Measurements from ENCODE around the gene CACNA1B.
"Not testable (repeated sequence)": the region's sequence is repeated elsewhere in the genome, so short reads cannot be mapped to it uniquely, and the experiment has no call there.

The CACNA1B gene

GRCh38 chr9:138095813-138096518, 218.4 kb downstream of the CACNA1B start:
- DNase-seq (ENCODE audit: low read depth in 3 of 3, low spot score in 1 of 3): no peak

DNA sequence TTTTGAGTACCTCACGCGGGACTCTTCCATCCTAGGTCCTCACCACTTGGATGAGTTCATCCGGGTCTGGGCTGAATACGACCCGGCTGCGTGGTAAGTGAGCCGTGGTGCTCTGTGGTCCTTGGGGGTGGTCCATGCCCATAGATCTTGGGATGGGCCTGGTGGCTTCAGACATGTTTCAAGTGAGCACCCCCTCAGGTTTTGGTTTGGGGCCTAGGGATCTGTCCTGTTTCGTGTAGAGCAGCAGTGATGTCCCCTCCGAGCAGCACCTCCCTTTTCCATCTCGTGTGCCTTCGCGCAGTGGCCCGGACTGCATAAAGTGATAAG, 218.9 kb downstream of the CACNA1B start:
- DNase-seq (ENCODE audit: low read depth in 3 of 3, low spot score in 1 of 3): no peak

DNA sequence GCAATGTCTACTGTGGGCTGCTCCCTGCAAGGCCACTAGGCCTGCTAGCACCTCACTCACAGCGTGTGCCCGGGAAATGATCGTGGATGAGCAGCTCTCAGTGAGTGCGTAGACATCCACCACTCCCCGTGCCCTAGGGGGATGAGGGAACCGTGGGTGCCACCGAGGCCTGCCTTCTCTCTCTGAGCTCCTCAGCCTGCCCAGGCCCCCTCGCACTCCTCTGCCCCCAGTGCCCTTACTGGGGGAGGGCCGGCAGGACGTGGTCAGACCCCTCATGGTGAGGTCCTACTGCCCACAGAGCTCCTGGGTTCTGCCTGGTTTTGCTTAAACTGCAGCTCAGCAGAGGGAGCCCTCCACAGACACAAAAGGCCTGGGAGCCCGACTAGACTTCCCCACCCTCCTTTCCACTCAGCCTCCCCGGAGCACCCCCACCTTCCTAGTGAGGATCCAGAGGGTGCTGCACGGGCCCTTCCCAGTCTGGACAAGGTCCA, 220.0 kb downstream of the CACNA1B start:
- DNase-seq (ENCODE audit: low read depth in 3 of 3, low spot score in 1 of 3): no peak

GRCh38 chr9:138098116-138098907, 220.7 kb downstream of the CACNA1B start:
- DNase-seq (ENCODE audit: low read depth in 3 of 3, low spot score in 1 of 3): no peak

DNA sequence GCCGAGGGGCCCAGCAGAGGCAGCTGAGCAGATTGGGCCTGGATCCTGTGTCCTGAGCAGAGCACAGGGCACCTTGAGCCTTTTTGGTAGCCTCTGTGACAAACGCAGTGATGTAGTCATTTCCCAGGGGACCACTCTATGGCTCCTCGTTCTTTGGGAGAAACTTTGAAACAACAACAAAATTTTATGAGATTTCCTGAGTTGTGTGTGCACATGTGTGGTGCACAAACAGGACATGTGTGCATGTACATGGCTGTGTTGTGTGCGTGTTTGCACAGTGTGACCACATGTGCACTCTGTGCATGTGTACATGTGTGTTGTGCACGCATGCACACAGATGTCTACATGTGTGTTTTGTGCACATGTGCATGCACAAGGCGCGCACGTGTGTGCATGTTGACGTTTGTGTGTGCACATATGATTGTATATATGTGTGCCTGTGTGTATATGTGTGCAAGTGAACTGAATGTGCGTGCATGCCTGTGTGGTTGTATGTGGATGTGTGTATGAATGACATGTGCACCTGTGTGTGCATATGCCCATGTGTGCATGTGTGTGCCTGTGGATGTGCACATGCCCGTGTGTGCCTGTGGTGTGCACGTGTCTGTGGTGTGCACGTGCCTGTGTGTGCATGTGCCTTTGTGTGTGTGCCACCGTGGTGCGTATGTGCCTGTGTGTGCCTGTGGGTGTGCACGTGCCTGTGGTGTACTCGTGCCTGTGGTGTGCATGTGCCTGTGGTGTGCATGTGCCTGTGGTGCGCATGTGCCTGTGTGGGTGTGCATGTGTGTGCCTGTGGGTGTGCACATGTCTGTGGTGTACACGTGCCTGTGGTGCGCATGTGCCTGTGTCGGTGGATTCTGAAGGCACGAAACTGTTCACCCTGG, 221.6 kb downstream of the CACNA1B start:
- no peak for DNase-seq (ENCODE audit: low read depth in 3 of 3, low spot score in 1 of 3)

DNA sequence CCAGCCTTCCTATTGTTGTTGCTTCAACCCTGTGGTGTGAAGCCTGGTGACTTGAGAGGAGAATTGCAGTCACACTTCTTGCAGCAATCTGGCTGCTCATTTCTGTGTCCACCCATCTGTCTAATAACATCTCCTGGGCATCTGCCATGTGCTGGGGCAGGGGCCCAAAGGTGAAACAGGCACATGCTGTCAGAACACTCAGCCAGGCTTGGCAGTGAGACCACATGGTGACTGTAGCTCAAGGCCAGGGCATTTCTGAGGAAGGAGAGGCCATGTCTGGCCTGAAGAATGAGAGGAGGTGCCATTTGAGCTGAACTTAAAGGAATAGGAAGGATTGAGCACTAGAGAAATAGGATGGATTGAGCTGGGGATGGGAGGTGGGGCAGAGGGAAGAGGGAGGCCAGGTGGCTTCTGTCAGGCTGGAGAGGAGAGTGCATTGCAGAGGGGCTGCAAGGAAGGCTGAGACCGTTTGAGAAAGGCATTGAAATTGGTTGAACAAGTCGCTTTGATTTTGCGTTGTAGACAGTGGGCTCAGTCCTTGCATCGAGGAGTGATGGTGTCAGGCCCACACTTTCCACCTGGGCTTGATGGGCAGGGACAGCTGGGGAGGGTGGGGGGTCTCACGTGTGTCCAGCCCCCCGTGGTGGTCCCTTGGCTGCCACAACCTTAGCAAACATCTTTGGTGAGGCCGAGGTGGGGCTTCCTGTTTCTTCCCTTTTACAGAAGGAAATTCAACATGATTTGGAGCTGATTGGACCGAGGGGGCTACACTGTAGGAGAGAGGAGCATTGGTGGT, 222.4 kb downstream of the CACNA1B start:
- no peak for DNase-seq (ENCODE audit: low read depth in 3 of 3, low spot score in 1 of 3)

DNA sequence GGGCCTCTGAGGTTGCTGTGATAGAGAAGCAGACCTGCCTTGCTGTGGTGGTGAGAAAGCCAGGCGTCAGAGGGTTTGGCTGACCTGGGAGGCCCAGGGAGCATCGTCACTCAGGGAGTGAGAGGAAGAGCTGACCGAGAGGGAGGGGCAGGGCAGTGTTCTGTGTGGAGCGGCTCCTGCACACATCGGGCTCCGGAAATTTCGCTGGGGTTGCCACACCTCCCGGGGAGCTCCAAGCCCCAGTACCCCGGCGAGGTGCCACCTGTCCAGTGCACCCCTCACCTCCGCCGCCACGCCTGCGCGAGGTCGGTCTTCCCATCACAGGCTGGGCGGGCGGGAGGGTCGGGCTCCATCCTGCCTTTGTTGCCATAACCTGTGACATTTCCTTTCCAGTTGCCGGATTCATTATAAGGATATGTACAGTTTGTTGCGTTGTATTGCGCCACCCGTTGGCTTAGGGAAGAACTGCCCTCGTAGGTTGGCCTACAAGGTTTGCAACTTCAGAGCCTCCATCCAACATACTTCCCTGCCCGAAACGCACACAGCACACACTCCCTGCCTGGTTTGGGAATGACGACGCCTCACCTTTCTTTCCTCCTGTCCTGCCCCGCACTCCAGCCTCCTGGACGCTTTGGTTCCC, 223.2 kb downstream of the CACNA1B start:
- DNase-seq (ENCODE audit: low read depth in 3 of 3, low spot score in 1 of 3): no peak

DNA sequence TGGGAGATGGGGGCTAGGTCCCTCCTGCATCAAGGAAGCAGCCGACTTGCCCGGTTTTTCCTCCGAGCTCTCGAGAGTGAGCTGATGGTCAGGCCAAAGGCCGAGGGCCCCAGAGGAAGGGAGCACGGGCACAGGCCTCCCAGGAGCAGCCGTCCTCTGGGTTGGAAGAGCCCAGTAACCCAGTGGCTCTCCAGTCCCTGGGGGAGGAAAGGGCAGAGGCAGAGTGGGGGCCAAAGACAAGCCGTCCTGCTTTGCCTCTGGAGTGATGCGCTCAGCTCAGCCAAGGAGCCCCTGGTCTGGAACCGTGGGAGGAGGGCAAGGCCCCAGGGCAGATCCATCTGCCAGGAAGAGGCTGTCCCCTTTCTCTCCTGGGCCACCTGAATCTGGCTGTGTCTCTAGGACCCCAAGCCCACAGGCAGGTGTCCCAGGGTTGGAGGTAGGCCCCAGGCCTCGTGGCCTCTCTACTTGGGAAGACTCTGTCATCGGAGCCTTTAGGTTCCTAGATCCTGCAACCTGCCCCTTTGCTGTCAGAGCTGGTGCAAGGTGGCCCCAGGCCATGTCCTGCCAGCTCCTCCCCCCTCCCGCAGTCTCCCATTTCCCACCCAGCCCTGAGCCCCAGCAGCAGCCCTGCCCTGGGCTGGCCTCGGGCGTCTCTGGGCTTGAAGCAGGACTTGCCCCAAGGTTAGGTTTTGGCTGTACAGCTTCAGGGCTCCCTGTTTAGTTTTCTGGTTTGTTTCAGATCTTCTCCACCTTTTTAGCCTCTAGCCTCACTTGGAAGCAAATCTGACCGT, 224.1 kb downstream of the CACNA1B start:
- DNase-seq (ENCODE audit: low read depth in 3 of 3, low spot score in 1 of 3): no peak

DNA sequence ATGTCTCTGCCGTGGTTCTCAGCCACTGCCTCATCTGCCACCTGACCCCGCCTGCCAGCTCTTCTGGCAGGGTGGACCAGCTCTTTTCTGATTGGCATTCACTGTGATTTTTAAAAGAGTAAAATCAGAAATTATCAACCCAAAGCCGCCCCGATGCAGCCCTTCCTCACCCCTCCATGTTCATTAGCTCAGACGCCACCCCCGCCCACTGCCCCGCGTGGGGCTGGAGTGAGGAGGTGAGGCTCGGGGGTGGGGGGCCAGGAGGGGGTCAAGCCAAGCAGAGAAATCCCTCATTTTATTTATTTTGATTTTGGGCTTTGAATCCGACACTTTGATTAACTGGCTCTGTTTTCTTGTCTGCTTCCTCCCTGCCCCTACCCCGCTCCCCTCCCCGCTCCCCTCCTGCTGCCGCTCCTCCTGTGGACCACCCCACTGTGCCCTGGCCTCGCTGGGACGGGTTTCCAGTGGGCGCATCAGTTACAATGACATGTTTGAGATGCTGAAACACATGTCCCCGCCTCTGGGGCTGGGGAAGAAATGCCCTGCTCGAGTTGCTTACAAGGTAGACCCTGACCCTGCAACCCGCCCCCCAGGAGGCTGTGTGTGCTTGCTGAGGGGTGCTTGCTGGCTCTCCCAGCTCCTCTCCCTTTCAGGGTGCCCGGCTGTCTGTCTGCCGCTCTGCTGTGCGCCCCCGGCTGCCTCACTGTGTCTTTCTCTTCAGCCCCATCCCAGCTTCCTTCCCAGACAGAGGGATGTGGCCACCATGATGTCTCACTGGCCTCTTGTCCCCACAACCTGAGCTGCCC, 224.9 kb downstream of the CACNA1B start:
- no peak for DNase-seq (ENCODE audit: low read depth in 3 of 3, low spot score in 1 of 3)

DNA sequence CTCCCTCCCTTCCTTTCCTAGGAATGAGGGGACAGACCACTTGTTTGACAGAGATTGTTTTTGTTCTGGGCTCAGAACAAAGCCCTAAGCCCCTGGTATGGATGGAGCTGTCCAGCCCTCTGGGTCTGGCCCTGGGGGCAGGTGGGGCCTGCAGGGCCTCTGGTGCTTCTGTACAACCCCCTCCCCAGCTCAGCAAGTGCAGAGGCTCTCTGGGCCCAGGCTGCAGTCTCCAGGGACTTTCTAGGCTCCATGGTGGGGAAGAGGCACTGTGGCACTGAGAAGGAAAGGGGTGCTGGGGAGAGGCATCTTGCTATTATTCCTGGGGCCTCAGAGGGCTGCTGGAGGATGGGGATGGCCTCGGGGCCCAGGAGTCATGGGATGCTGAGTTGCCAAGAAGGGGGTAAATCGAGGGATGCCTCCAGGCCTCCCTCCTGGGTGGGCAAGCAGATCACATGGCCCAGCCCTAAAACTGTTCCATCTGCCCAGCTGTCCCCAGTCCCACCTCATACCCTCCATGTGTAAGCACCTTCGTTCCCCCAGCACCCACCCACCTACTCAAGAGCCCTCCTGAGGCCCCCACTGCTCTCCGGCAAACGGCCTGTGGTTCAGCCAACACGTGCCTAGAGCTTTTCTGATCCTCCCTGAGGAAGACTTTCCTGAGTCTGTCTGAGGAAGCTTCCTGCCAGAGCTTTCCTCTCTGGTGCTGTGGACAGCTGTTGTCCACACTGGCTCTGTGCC, 225.7 kb downstream of the CACNA1B start:
- no peak for DNase-seq (ENCODE audit: low read depth in 3 of 3, low spot score in 1 of 3)

GRCh38 chr9:138103849-138104206, 226.2 kb downstream of the CACNA1B start:
- DNase-seq (ENCODE audit: low read depth in 3 of 3, low spot score in 1 of 3): no peak

DNA sequence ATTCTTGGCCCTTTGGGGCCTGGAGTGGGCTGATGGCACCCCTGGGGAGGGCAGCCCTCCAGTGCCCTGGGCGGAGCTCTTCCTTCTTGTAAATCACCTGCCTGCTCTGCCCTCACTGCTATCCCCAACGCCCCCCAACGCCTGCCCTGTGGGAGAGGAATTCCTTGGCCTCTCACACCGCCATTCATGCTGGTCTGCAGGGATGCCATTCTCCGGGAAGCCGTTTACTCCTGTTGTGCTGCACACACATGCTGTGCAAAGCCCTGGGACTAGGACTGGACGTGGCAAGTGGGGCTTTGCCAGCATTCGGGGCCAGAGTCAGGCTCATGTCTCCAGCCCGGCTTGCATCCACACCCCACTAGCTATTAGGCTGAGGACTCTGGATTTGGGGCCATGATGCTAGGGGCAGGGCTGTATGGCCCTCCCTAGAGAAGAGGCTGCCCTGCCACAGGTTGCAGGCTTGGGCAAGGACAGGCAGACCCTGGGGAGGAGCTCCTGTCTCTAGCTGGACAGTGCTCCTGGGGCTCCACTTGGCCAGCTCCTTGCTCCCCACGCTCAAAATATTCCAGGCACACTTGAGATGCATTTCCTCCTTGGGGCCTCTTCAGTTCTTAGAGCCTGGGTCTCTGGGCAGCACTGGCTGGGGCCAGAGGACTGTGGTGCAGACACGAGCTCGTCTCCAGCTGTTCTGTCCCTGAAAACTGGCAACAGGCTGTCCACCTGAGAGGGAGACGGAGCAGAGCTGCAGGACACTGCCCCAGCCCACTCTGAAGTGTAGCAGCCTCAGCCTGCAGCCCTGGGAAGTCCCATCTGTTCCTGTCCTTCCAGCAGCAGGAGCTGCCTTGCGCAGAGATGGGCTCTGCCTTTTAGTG, 226.9 kb downstream of the CACNA1B start:
- no peak for DNase-seq (ENCODE audit: low read depth in 3 of 3, low spot score in 1 of 3)

DNA sequence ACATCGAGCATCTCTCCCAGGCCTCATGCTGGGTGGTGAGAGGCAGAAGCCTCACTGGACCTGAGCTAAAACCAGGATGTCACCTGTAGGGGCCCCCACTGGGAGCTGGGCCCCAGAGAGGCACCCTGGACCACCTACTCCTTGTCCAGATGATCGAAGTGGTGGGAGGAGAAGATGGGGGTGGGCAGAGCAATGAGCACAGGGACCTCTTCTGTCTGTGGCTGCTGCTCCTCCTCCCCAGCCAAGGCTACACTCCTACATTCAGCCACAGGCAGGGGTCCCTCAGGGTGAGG, 227.5 kb downstream of the CACNA1B start:
- no peak for DNase-seq (ENCODE audit: low read depth in 3 of 3, low spot score in 1 of 3)

GRCh38 chr9:138105561-138106505, 228.3 kb downstream of the CACNA1B start:
- DNase-seq (ENCODE audit: low read depth in 3 of 3, low spot score in 1 of 3): no peak

DNA sequence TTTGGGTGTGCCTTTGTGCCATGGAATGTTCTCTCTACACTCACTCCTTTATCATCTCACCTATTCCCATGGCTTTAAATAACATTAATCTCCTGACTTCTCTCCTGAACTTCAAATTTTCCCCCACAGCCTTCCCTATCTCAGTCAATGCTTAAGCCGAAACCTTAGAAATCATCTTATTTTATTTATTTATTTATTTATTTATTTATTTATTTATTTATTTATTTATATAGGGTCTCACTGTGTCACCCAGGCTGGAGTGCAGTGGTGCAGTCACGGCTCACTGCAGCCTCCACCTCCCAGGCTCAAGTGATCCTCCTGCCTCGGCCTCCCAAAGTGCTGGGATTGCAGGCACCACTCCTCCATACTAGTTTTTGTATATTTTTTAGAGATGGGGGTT, 229.5 kb downstream of the CACNA1B start:
- not testable (repeated sequence) for DNase-seq (ENCODE audit: low read depth in 3 of 3, low spot score in 1 of 3)

- no peak for DNase-seq (ENCODE audit: low read depth in 3 of 3, low spot score in 1 of 3)
These were observed 234.0 kb downstream of the CACNA1B start for GRCh38 chr9:138111607-138112006.

Measured in stimulated activated CD4-positive, alpha-beta T cell treated with anti-CD3 and anti-CD28 coated beads, TNF-alpha, amount 100 ng/mL, for 1 hour (primary cell).